Mammary microvascular endothelial cell (primary cell): ENCODE data around the gene PET100. TPM values are rescaled to one million over a fixed set of nuclear protein-coding genes. Genes with fewer than 3 reads are reported as not detected.

ENCODE experiments used
- total RNA-seq: library from RNA; depleted of rRNA; stranded (reverse); fragments of >200 nt; gene quantifications from 2 replicates; pipeline ENCODE4 v1.2.3, GENCODE V29; 2015

Gene PET100
- 14.0 and 21.4 TPM in 2 replicates for total RNA-seq

GRCh38 chr19:7629347-7630054 is at the start of gene PET100, which contains the start of gene XAB2:
PET100 (plus strand) TSS chr19:7629793; CDS start chr19:7629834, 41 bp downstream.
XAB2 (minus strand) TSS chr19:7629545; CDS start chr19:7629527, 18 bp downstream.

GRCh38 chr19:7595466-7596133 is 34.0 kb upstream of the PET100 start, which contains the start of gene CAMSAP3:
CAMSAP3 (plus strand) TSS chr19:7595863; CDS start chr19:7596003, 140 bp downstream.

GRCh38 chr19:7633698-7634097 is 4.1 kb downstream of the PET100 start, which contains the start of gene PCP2:
PCP2 (minus strand) TSS chr19:7633719; CDS start chr19:7633457, 262 bp downstream.

GRCh38 chr19:7636691-7637373 is 7.2 kb downstream of the PET100 start, which contains the start of gene STXBP2:
STXBP2 (plus strand) TSS chr19:7637110; CDS start chr19:7637150, 40 bp downstream.

GRCh38 chr19:7668842-7669241 is 39.2 kb downstream of the PET100 start, which contains the start of gene RETN:
RETN (plus strand) TSS chr19:7669049; CDS start chr19:7669327, 278 bp downstream.

GRCh38 chr19:7676854-7677253 is 47.3 kb downstream of the PET100 start, which contains the start of gene MCEMP1:
MCEMP1 (plus strand) TSS chr19:7677090; CDS start chr19:7677121, 31 bp downstream.

GRCh38 chr19:7680606-7681339 is 51.2 kb downstream of the PET100 start, which contains the start of gene TRAPPC5:
TRAPPC5 (plus strand) TSS chr19:7680833; CDS start chr19:7682254, 1,421 bp downstream.

Other genes with a start within 250 kb of the PET100 start
- gene PEX11G, start 140.8 kb upstream of the PET100 start, total RNA-seq: 1.1 and 2.1 TPM in 2 replicates
- gene ZNF358, start 113.7 kb upstream of the PET100 start, total RNA-seq: 26.2 and 26.8 TPM in 2 replicates
- 6.3 and 8.0 TPM in 2 replicates for gene MCOLN1, start 107.2 kb upstream of the PET100 start, total RNA-seq
- 108 and 110 TPM in 2 replicates for gene PNPLA6, start 94.1 kb upstream of the PET100 start, total RNA-seq
- gene CAMSAP3, start 33.9 kb upstream of the PET100 start, total RNA-seq: 0.10 TPM in 1 of 2 replicates, not detected in the other
- gene XAB2, start 248 bp upstream of the PET100 start, total RNA-seq: 31.4 and 33.1 TPM in 2 replicates
- not detected in 2 replicates for gene PCP2, start 3.9 kb downstream of the PET100 start, total RNA-seq
- 21.4 and 27.1 TPM in 2 replicates for gene STXBP2, start 7.3 kb downstream of the PET100 start, total RNA-seq
- gene RETN, start 39.3 kb downstream of the PET100 start, total RNA-seq: not detected in 2 replicates
- not detected in 2 replicates for gene MCEMP1, start 47.3 kb downstream of the PET100 start, total RNA-seq
- 129 and 159 TPM in 2 replicates for gene TRAPPC5, start 51.0 kb downstream of the PET100 start, total RNA-seq
- gene FCER2, start 72.3 kb downstream of the PET100 start, total RNA-seq: not detected in 2 replicates
- gene CLEC4G, start 102.3 kb downstream of the PET100 start, total RNA-seq: not detected in 2 replicates
- not detected in 2 replicates for gene CD209, start 117.7 kb downstream of the PET100 start, total RNA-seq
- 0.20 TPM in 1 of 2 replicates, not detected in the other for gene CLEC4M, start 133.4 kb downstream of the PET100 start, total RNA-seq
- gene EVI5L, start 200.4 kb downstream of the PET100 start, total RNA-seq: 19.7 and 21.1 TPM in 2 replicates
- gene PRR36, start 244.6 kb downstream of the PET100 start, total RNA-seq: not detected in 2 replicates